BLaER1 treated with 17β-estradiol and CSF1 and Interleukin-3, amounts not matched to agents 10 nM and 100 nM (cell line): Measurements from ENCODE around the gene HAVCR1.
"Not testable (repeated sequence)": the region's sequence is repeated elsewhere in the genome, so short reads cannot be mapped to it uniquely, and the experiment has no call there.

ENCODE experiments used
- H3K27ac ChIP-seq, 11 experiments: shearing (Covaris generic); formaldehyde crosslinking; 2 replicates each; pipeline ENCODE4 v1.8.1; 2022
- H3K27me3 ChIP-seq, 11 experiments: shearing (Covaris generic); formaldehyde crosslinking; 2 replicates each; pipeline ENCODE4 v1.8.1; 2022
- H3K36me3 ChIP-seq, 11 experiments: shearing (Covaris generic); formaldehyde crosslinking; 2 replicates each; pipeline ENCODE4 v1.8.1; 2022
- H3K4me1 ChIP-seq, 10 experiments: shearing (Covaris generic); formaldehyde crosslinking; 2 replicates each; pipeline ENCODE4 v1.8.1; 2022
- H3K4me2 ChIP-seq, 11 experiments: shearing (Covaris generic); formaldehyde crosslinking; 2 replicates each; pipeline ENCODE4 v1.8.1; 2022
- H3K4me3 ChIP-seq, 10 experiments: shearing (Covaris generic); formaldehyde crosslinking; 2 replicates each; pipeline ENCODE4 v1.8.1; 2022
- H3K9ac ChIP-seq, 11 experiments: shearing (Covaris generic); formaldehyde crosslinking; 2 replicates each; pipeline ENCODE4 v1.8.1; 2022
- H3K9me3 ChIP-seq, 11 experiments: shearing (Covaris generic); formaldehyde crosslinking; replicated peaks in 1 of 11; 2 replicates each; pipeline ENCODE4 v1.8.1; 2022
- H4K20me1 ChIP-seq, 11 experiments: shearing (Covaris generic); formaldehyde crosslinking; 2 replicates each; pipeline ENCODE4 v1.8.1; 2022
- Cebpa-rat ChIP-seq, 11 experiments: shearing (Covaris generic); IDR thresholded peaks; 2 replicates each; pipeline ENCODE4 v1.8.1; 2022

The HAVCR1 gene

GRCh38 chr5:157022024-157022423 lies 36.9 kb downstream of the HAVCR1 start:
- Histone ChIP-seq H3K36me3 (no peaks in the 10 kb centered on the region), H3K9me3 (peaks cover 11 to 21% (median 17%) of the 10 kb centered on the region in 11 experiments), H3K4me1 (no peaks in the 10 kb centered on the region), H3K4me3 (no peak overlapping the region), H3K4me2 (no peak overlapping the region), H4K20me1 (no peaks in the 10 kb centered on the region), H3K27ac (no peak overlapping the region), H3K9ac (no peak overlapping the region), H3K27me3 (no peaks in the 10 kb centered on the region)
- TF ChIP-seq Cebpa-rat (IDR thresholded peaks at IDR 0.05), result no peak

GRCh38 chr5:157020511-157021222 lies 38.2 kb downstream of the HAVCR1 start:
- no peak overlapping the region for H3K4me2 ChIP-seq
- H4K20me1 ChIP-seq, result no peaks in the 10 kb centered on the region
- H3K9me3 ChIP-seq, result peaks cover 11 to 29% (median 24%) of the 10 kb centered on the region in 11 experiments

GRCh38 chr5:157020002-157020401 lies 38.9 kb downstream of the HAVCR1 start:
- Histone ChIP-seq H3K4me2 (no peak overlapping the region), H3K4me3 (no peak overlapping the region), H3K36me3 (no peaks in the 10 kb centered on the region), H3K4me1 (no peaks in the 10 kb centered on the region), H4K20me1 (no peaks in the 10 kb centered on the region), H3K27me3 (no peaks in the 10 kb centered on the region), H3K27ac (no peak overlapping the region), H3K9me3 (peaks cover 11 to 29% (median 24%) of the 10 kb centered on the region in 11 experiments), H3K9ac (no peak overlapping the region)
- TF ChIP-seq Cebpa-rat (IDR thresholded peaks at IDR 0.05), result no peak

More at GRCh38 chr5:157020511-157021222, 38.2 kb downstream of the HAVCR1 start:
- Histone ChIP-seq H3K27me3 (no peaks in the 10 kb centered on the region), H3K4me1 (no peaks in the 10 kb centered on the region), H3K9ac (no peak overlapping the region), H3K4me3 (no peak overlapping the region), H3K27ac (no peak overlapping the region), H3K36me3 (no peaks in the 10 kb centered on the region)
- no peak for TF ChIP-seq Cebpa-rat (IDR thresholded peaks at IDR 0.05)

GRCh38 chr5:157014143-157014542 lies 44.8 kb downstream of the HAVCR1 start:
- not testable (repeated sequence) for H3K9ac ChIP-seq, H3K4me3 ChIP-seq, H4K20me1 ChIP-seq, H3K4me2 ChIP-seq, H3K4me1 ChIP-seq, H3K36me3 ChIP-seq, H3K27me3 ChIP-seq, H3K27ac ChIP-seq
- peaks cover 17 to 43% (median 32%) of the 10 kb centered on the region in 11 experiments for H3K9me3 ChIP-seq

GRCh38 chr5:157006262-157006661 lies 52.7 kb downstream of the HAVCR1 start:
- Histone ChIP-seq H3K4me3 (no peak overlapping the region), H3K36me3 (no peaks in the 10 kb centered on the region), H3K9ac (no peak overlapping the region), H3K4me1 (no peaks in the 10 kb centered on the region), H3K27ac (no peak overlapping the region), H3K4me2 (no peak overlapping the region), H3K27me3 (no peaks in the 10 kb centered on the region), H3K9me3 (peaks cover 1 to 17% (median 12%) of the 10 kb centered on the region in 11 experiments; a peak in 20 of 22 replicates), H4K20me1 (no peaks in the 10 kb centered on the region)
- no peak for TF ChIP-seq Cebpa-rat (IDR thresholded peaks at IDR 0.05)

GRCh38 chr5:157004893-157005551 lies 53.9 kb downstream of the HAVCR1 start:
- no peaks in the 10 kb centered on the region; a peak in 1 of 22 replicates for H3K36me3 ChIP-seq
- no peak overlapping the region for H3K27ac ChIP-seq

GRCh38 chr5:156991714-156992113 lies 67.2 kb downstream of the HAVCR1 start:
- no peak for TF ChIP-seq Cebpa-rat (IDR thresholded peaks at IDR 0.05)
- H3K27ac ChIP-seq, result no peak overlapping the region
- no peaks in the 10 kb centered on the region for H3K27me3 ChIP-seq
- peaks cover 0 to 6% (median 0%) of the 10 kb centered on the region in 10 experiments; a peak in 2 of 20 replicates for H3K4me1 ChIP-seq
- no peak overlapping the region for H3K9ac ChIP-seq
- H3K9me3 ChIP-seq, result peaks cover 0 to 7% (median 5%) of the 10 kb centered on the region in 11 experiments; a peak in 9 of 22 replicates
- H3K36me3 ChIP-seq, result no peaks in the 10 kb centered on the region
- H3K4me2 ChIP-seq, result peak overlapping the region in 2 of 11 experiments; percentile 33 to 64; a peak in 2 of 22 replicates
- H3K4me3 ChIP-seq, result no peak overlapping the region
- H4K20me1 ChIP-seq, result no peaks in the 10 kb centered on the region

More at GRCh38 chr5:157004893-157005551, 53.9 kb downstream of the HAVCR1 start:
- Histone ChIP-seq H4K20me1 (no peaks in the 10 kb centered on the region), H3K4me1 (no peaks in the 10 kb centered on the region), H3K4me2 (no peak overlapping the region), H3K27me3 (no peaks in the 10 kb centered on the region), H3K4me3 (no peak overlapping the region), H3K9ac (no peak overlapping the region), H3K9me3 (peaks cover 14 to 30% (median 24%) of the 10 kb centered on the region in 11 experiments)
- TF ChIP-seq Cebpa-rat (IDR thresholded peaks at IDR 0.05), result no peak

- Histone ChIP-seq H3K27ac (no peak overlapping the region), H3K9me3 (peaks cover 0 to 13% (median 6%) of the 10 kb centered on the region in 11 experiments; a peak in 9 of 22 replicates), H3K9ac (no peak overlapping the region), H3K36me3 (no peaks in the 10 kb centered on the region), H4K20me1 (no peaks in the 10 kb centered on the region), H3K27me3 (no peaks in the 10 kb centered on the region), H3K4me2 (no peak overlapping the region), H3K4me3 (no peak overlapping the region), H3K4me1 (peaks cover 6 to 28% (median 21%) of the 10 kb centered on the region in 10 experiments; a peak in 17 of 20 replicates)
- TF ChIP-seq Cebpa-rat (IDR thresholded peaks at IDR 0.05), result no peak
Measured at GRCh38 chr5:156984064-156984463, 74.9 kb downstream of the HAVCR1 start.

- Histone ChIP-seq H3K4me2 (peak overlapping the region; percentile 18 to 77 (median 56); a peak in 20 of 22 replicates), H4K20me1 (no peaks in the 10 kb centered on the region), H3K36me3 (no peaks in the 10 kb centered on the region), H3K9me3 (peaks cover 0 to 4% (median 0%) of the 10 kb centered on the region in 11 experiments; a peak in 5 of 22 replicates), H3K27me3 (no peaks in the 10 kb centered on the region), H3K4me3 (no peak overlapping the region), H3K9ac (peak overlapping the region in 3 of 11 experiments; percentile 22 to 38 (median 28); a peak in 3 of 22 replicates), H3K27ac (peak overlapping the region in 7 of 11 experiments; percentile 24 to 68 (median 50); a peak in 12 of 22 replicates), H3K4me1 (peaks cover 6 to 29% (median 21%) of the 10 kb centered on the region in 10 experiments; a peak in 17 of 20 replicates)
- TF ChIP-seq Cebpa-rat (IDR thresholded peaks at IDR 0.05), result no peak
Measured at GRCh38 chr5:156981481-156981880, 77.4 kb downstream of the HAVCR1 start.
